Measurements from ENCODE around the gene USP30. TPM values are rescaled to one million over a fixed set of nuclear protein-coding genes. Genes with fewer than 3 reads are reported as not detected.

Gene USP30
- total and polyA plus RNA-seq, 8 donors = 4.8 to 11.2 (median 9.3) TPM

DNA sequence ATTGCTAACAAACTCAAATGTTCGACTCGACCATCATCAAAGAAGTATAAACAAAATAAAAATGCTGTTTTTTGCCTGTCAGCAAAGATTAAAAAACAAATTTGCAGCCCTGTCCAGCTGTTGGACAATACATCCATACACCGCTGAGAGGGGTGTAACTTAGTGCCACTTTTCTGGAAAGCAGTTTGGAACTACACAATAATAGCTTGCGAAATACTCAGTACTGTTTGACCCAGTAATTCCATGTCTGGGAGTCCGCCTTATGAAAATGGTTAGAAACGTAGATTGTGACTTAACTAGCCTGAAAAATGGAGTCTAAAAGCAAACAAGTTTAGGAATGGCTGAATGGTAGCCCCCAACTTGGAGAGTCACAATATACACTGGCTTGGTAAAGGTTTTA lies 6.4 kb downstream of the USP30 start:
- Histone ChIP-seq H3K36me3 (peaks cover 0 to 26% (median 0%) of the 10 kb centered on the region in 3 donors), H3K9me3 (no peaks in the 10 kb centered on the region), H3K27me3 (no peaks in the 10 kb centered on the region), H3K27ac (no peak overlapping the region), H3K4me1 (peaks cover 8 to 11% (median 10%) of the 10 kb centered on the region in 3 donors), H3K4me3 (no peak overlapping the region)
- intact Hi-C loops (cut with DNase I) = no loop called here
- WGBS, 2 donors = 90 to 95% methylated on average over 6 of the region's 6 CpGs
- TF ChIP-seq, protein P1, sequence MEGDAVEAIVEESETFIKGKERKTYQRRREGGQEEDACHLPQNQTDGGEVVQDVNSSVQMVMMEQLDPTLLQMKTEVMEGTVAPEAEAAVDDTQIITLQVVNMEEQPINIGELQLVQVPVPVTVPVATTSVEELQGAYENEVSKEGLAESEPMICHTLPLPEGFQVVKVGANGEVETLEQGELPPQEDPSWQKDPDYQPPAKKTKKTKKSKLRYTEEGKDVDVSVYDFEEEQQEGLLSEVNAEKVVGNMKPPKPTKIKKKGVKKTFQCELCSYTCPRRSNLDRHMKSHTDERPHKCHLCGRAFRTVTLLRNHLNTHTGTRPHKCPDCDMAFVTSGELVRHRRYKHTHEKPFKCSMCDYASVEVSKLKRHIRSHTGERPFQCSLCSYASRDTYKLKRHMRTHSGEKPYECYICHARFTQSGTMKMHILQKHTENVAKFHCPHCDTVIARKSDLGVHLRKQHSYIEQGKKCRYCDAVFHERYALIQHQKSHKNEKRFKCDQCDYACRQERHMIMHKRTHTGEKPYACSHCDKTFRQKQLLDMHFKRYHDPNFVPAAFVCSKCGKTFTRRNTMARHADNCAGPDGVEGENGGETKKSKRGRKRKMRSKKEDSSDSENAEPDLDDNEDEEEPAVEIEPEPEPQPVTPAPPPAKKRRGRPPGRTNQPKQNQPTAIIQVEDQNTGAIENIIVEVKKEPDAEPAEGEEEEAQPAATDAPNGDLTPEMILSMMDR (IDR thresholded peaks at IDR 0.05) = no peak
- no peak for FAIRE-seq
- DNase-seq = no peak
- ATAC-seq = peak in 1 of 4 donors; percentile 47

DNA sequence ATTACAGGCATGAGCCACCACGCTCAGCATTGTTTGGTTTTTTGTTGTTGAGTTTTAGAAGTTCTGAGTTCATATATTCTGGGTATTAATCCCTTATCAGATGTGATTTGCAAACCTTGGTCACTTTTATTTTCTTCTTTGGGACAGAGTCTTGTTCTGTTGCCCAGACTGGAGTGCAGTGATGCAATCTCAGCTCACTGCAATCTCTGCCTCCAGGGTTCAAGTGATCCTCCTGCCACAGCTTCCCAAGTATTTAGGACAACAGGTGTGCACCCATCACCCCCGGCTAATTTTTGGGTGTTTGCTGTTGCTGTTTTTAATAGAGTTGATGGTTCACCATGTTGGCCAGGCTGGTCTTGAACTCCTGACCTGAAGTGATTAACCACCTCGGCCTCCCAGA lies 11.8 kb downstream of the USP30 start:
- peaks cover 6 to 15% (median 12%) of the 10 kb centered on the region in 3 donors for H3K4me1 ChIP-seq
- H3K9me3 ChIP-seq = no peaks in the 10 kb centered on the region
- WGBS, 2 donors = 71 to 87% methylated on average over 3 of the region's 3 CpGs
- no peak overlapping the region for H3K4me3 ChIP-seq
- ATAC-seq (no peak), DNase-seq (no peak), FAIRE-seq (no peak)
- peaks cover 0 to 6% (median 0%) of the 10 kb centered on the region in 3 donors for H3K36me3 ChIP-seq
- intact Hi-C loops (cut with DNase I) = no loop called here
- H3K27ac ChIP-seq = no peak overlapping the region
- no peaks in the 10 kb centered on the region for H3K27me3 ChIP-seq
- TF ChIP-seq, protein P1 (IDR thresholded peaks at IDR 0.05) = no peak

DNA sequence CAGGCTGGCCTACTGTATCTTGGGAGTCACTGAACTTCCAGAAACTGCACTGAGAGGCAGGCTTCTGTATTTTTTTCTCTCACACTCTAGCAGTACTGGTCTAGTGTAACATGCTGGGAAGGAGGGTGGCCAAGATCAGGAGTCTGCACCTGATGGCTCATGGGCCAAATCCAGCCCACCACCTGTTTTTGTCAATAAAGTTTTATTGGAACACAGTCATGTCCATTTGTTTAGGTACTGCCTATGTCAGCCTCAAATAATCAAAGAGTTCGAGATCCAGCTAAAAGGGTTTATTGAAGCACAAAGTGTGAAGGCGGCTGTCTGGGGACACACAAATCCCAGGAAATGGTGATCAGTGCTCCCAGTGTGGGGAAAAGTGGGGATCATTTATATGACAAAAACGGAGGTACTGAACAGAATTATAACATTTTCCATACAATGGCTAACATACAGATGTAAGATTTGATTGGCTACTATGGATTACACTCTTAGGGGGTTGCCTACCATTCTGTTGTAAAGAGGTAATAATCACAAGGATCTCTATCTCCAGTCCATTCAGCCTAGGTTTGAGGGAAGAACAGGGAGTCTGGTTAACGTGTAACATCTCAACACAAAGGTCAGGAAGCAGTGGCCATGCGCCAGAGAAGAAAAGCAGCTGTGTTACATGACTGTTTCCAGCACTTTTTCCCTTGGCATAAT lies 12.9 kb downstream of the USP30 start:
- intact Hi-C loops (cut with DNase I) = no loop called here
- no peaks in the 10 kb centered on the region for H3K27me3 ChIP-seq
- 26 to 31% methylated on average over 5 of the region's 5 CpGs for WGBS, 2 donors
- DNase-seq = peak; percentile 68 to 81 (median 78)
- TF ChIP-seq, protein P1 (IDR thresholded peaks at IDR 0.05) = no peak
- H3K27ac ChIP-seq = peak overlapping the region; percentile 13 to 66 (median 37)
- H3K9me3 ChIP-seq = no peaks in the 10 kb centered on the region
- peaks cover 6 to 15% (median 12%) of the 10 kb centered on the region in 3 donors for H3K4me1 ChIP-seq
- no peak for FAIRE-seq
- ATAC-seq = peak; percentile 93 to 96 (median 94)
- no peak overlapping the region for H3K4me3 ChIP-seq
- H3K36me3 ChIP-seq = peaks cover 0 to 10% (median 0%) of the 10 kb centered on the region in 3 donors

DNA sequence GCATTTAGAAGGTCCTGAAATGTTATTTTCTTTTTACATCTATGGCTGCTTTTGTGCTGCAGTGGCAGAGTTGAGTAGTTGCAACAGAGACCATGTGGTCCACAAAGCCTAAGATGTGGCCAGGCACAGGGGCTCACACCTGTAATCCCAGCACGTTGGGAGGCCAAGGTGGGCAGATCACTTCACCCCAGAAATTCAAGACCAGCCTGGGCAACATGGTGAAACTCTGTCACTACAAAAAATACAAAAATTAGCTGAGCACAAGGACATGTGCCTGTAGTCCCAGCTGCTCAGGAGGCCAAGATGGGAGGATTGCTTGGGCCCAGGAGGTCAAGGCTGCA lies 13.4 kb downstream of the USP30 start:
- H3K27ac ChIP-seq = peak overlapping the region; percentile 13 to 66 (median 44)
- WGBS, 2 donors = 37 to 47% methylated on average over 1 of the region's 1 CpG
- FAIRE-seq (no peak), ATAC-seq (peak in 3 of 4 donors; percentile 7 to 33 (median 21)), DNase-seq (no peak)
- no peaks in the 10 kb centered on the region for H3K27me3 ChIP-seq
- H3K9me3 ChIP-seq = no peaks in the 10 kb centered on the region
- peaks cover 0 to 10% (median 0%) of the 10 kb centered on the region in 3 donors for H3K36me3 ChIP-seq
- H3K4me1 ChIP-seq = peaks cover 6 to 15% (median 12%) of the 10 kb centered on the region in 3 donors
- no peak overlapping the region for H3K4me3 ChIP-seq
- TF ChIP-seq, protein P1 (IDR thresholded peaks at IDR 0.05) = no peak
- intact Hi-C loops (cut with DNase I) = no loop called here
